Gastroesophageal sphincter (tissue), 4 donors: ENCODE results near the gene OR51L1. TPM values are rescaled to one million over a fixed set of nuclear protein-coding genes. Genes with fewer than 3 reads are reported as not detected.

Experiments used
- ATAC-seq: fragments of 150-250 bp; one replicate; pipeline ENCODE4 v1.9.1; 2016; ENCODE audit warnings: mild to moderate bottlenecking, moderate library complexity
- H3K27ac ChIP-seq, 4 donors: fragments of 200-600 bp; sonication (generic) in 3 of 4; 1 replicate in 3 of 4; 2 replicates in 1 of 4; pipeline ENCODE4 v1.5.1; 2016 to 2019
- H3K27me3 ChIP-seq: fragments of 200-600 bp; sonication (generic); one replicate; pipeline ENCODE4 v1.5.1; 2019
- H3K36me3 ChIP-seq, 2 donors: fragments of 200-600 bp; sonication (generic); one replicate each; pipeline ENCODE4 v1.5.1; 2019; ENCODE audit warnings: control low read depth in 1 of 2
- H3K4me1 ChIP-seq, 3 donors: fragments of 200-600 bp; sonication (generic); 1 replicate in 2 of 3; 2 replicates in 1 of 3; pipeline ENCODE4 v1.5.1; 2016 to 2019; ENCODE audit warnings: control low read depth in 2 of 3
- H3K4me3 ChIP-seq, 2 donors: fragments of 200-600 bp; sonication (generic); one replicate each; pipeline ENCODE4 v1.5.1; 2019; ENCODE audit warnings: mild to moderate bottlenecking in 1 of 2, moderate library complexity in 1 of 2
- H3K9me3 ChIP-seq, 3 donors: fragments of 200-600 bp; sonication (generic); one replicate each; pipeline ENCODE4 v1.5.1; 2017 to 2019; ENCODE audit warnings: control low read depth in 2 of 3
- EP300 ChIP-seq: sonication (generic); formaldehyde crosslinking; IDR thresholded peaks from one replicate; pipeline ENCODE4 v1.6.1; 2017; ENCODE audit warnings: antibody characterized with exemption, mild to moderate bottlenecking
- POLR2A ChIP-seq, 2 donors: fragments of 450-650 bp; IDR thresholded peaks; one replicate each; pipeline ENCODE4 v1.6.1; 2017; ENCODE audit warnings: antibody characterized with exemption in 2 of 2, mild to moderate bottlenecking in 2 of 2, moderate library complexity in 1 of 2
- POLR2AphosphoS5 ChIP-seq: sonication (generic); formaldehyde crosslinking; IDR thresholded peaks from one replicate; pipeline ENCODE4 v1.6.1; 2017; ENCODE audit warnings: antibody characterized with exemption
- WGBS, 2 donors: methylation state at CpG; one replicate each; pipeline ENCODE4 v1.1.5; 2018; ENCODE audit warnings: low coverage in 1 of 2; 5-methylcytosine and 5-hydroxymethylcytosine counted together
- total RNA-seq, 4 donors: library from RNA; depleted of rRNA; stranded (reverse); fragments of >200 nt; gene quantifications; one replicate each; pipeline ENCODE4 v1.1.0, GENCODE V29; 2016
- TF ChIP-seq, protein P1 (sequence below), 4 experiments: fragments of 200-600 bp in 2 of 4; fragments of 450-650 bp in 2 of 4; sonication (generic) in 1 of 4; IDR thresholded peaks; one replicate each; pipeline ENCODE4 v1.5.1; 2017 to 2019; ENCODE audit warnings: antibody characterized with exemption in 4 of 4, mild to moderate bottlenecking in 2 of 4, moderate library complexity in 2 of 4

Gene OR51L1
- total RNA-seq, 4 donors from 2014 or later: 0.31 TPM; not detected in 3

DNA sequence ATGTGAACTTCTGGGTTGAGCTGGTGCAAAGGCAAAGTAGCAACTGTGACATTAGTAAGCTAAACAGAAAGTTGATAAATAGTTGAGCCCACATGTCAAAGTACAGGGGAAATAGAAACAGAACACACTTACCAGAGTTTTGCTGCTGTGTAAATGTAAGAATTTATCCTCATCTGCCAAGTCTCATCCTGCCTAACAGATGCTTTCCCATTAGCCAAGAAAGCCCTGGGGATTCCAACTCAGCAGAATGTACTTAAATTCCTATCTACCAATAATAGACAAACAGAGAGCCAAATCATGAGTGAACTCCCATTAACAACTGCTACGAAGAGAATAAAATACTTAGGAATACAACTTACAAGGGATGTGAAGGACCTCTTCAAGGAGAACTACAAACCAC, 31.8 kb upstream of the OR51L1 start:
- Histone ChIP-seq H3K9me3 (no peaks in the 10 kb centered on the region), H3K27me3 (no peaks in the 10 kb centered on the region), H3K4me3 (no peak overlapping the region), H3K36me3 (no peaks in the 10 kb centered on the region), H3K27ac (no peak overlapping the region), H3K4me1 (no peaks in the 10 kb centered on the region)
- ATAC-seq: no peak
- WGBS, 2 donors: 25 to 33% methylated on average over 1 of the region's 1 CpG
- TF ChIP-seq, protein P1, sequence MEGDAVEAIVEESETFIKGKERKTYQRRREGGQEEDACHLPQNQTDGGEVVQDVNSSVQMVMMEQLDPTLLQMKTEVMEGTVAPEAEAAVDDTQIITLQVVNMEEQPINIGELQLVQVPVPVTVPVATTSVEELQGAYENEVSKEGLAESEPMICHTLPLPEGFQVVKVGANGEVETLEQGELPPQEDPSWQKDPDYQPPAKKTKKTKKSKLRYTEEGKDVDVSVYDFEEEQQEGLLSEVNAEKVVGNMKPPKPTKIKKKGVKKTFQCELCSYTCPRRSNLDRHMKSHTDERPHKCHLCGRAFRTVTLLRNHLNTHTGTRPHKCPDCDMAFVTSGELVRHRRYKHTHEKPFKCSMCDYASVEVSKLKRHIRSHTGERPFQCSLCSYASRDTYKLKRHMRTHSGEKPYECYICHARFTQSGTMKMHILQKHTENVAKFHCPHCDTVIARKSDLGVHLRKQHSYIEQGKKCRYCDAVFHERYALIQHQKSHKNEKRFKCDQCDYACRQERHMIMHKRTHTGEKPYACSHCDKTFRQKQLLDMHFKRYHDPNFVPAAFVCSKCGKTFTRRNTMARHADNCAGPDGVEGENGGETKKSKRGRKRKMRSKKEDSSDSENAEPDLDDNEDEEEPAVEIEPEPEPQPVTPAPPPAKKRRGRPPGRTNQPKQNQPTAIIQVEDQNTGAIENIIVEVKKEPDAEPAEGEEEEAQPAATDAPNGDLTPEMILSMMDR (IDR thresholded peaks at IDR 0.05): no peak
- no peak for TF ChIP-seq POLR2A (IDR thresholded peaks at IDR 0.05)

GRCh38 chr11:4975436-4975835, 19.2 kb upstream of the OR51L1 start:
- 81 to 86% methylated on average over 4 to 5 of the region's 5 CpGs for WGBS, 2 donors
- no peaks in the 10 kb centered on the region for H3K4me1 ChIP-seq
- H3K4me3 ChIP-seq: no peak overlapping the region
- H3K9me3 ChIP-seq: no peaks in the 10 kb centered on the region
- H3K36me3 ChIP-seq: no peaks in the 10 kb centered on the region
- no peak overlapping the region for H3K27ac ChIP-seq
- no peak for ATAC-seq
- no peaks in the 10 kb centered on the region for H3K27me3 ChIP-seq
- TF ChIP-seq EP300: no peak
- TF ChIP-seq POLR2A (IDR thresholded peaks at IDR 0.05): no peak
- TF ChIP-seq POLR2AphosphoS5: no peak
- TF ChIP-seq, protein P1 (IDR thresholded peaks at IDR 0.05): no peak

DNA sequence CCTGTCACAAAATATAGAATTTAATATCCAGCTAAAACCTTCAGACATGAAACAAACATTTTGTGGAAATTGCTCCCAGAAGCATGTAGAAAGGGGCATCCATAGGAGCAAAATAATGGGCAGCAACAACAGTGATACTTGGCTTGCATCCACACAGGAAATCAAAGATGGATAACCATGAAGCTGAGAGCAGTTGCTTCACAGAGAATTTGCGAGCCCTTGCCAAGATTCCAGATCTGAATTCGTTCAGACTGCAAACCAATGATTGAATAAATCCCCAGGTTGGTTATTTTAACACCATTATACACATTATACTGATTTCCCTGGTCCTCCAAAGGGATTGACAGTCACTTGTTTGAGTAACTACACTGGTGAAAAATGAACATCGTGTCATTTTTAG, 15.6 kb upstream of the OR51L1 start:
- ATAC-seq: no peak
- no peak for TF ChIP-seq EP300
- TF ChIP-seq POLR2A (IDR thresholded peaks at IDR 0.05): no peak
- TF ChIP-seq, protein P1 (IDR thresholded peaks at IDR 0.05): no peak
- no peak for TF ChIP-seq POLR2AphosphoS5
- 45% methylated on average over 3 of the region's 3 CpGs for WGBS, 2 donors
- Histone ChIP-seq H3K36me3 (no peaks in the 10 kb centered on the region), H3K27me3 (no peaks in the 10 kb centered on the region), H3K4me1 (no peaks in the 10 kb centered on the region), H3K9me3 (no peaks in the 10 kb centered on the region), H3K4me3 (no peak overlapping the region), H3K27ac (no peak overlapping the region)

GRCh38 chr11:4982678-4983077, 12.0 kb upstream of the OR51L1 start:
- no peak for ATAC-seq
- 55 to 73% methylated on average over 3 of the region's 3 CpGs for WGBS, 2 donors
- TF ChIP-seq, protein P1 (IDR thresholded peaks at IDR 0.05): no peak
- TF ChIP-seq EP300 (no peak), POLR2AphosphoS5 (no peak), POLR2A (IDR thresholded peaks at IDR 0.05) (no peak)
- H3K4me1 ChIP-seq: no peaks in the 10 kb centered on the region
- no peak overlapping the region for H3K27ac ChIP-seq
- no peak overlapping the region for H3K4me3 ChIP-seq
- H3K27me3 ChIP-seq: no peaks in the 10 kb centered on the region
- H3K36me3 ChIP-seq: no peaks in the 10 kb centered on the region
- no peaks in the 10 kb centered on the region for H3K9me3 ChIP-seq

- WGBS, 2 donors: 66 to 91% methylated on average over 2 to 6 of the region's 6 CpGs
- H3K36me3 ChIP-seq: no peaks in the 10 kb centered on the region
- H3K9me3 ChIP-seq: no peaks in the 10 kb centered on the region
- no peaks in the 10 kb centered on the region for H3K4me1 ChIP-seq
- H3K4me3 ChIP-seq: no peak overlapping the region
- no peak overlapping the region for H3K27ac ChIP-seq
- no peaks in the 10 kb centered on the region for H3K27me3 ChIP-seq
- ATAC-seq: no peak
- TF ChIP-seq, protein P1 (IDR thresholded peaks at IDR 0.05): no peak
- TF ChIP-seq POLR2AphosphoS5: no peak
- no peak for TF ChIP-seq EP300
- no peak for TF ChIP-seq POLR2A (IDR thresholded peaks at IDR 0.05)
Observed at GRCh38 chr11:4983841-4984240, 10.8 kb upstream of the OR51L1 start.
